MM.1S (cell line): Measurements from ENCODE around the gene FRAS1.

Experiments
- DNase-seq: peaks from one replicate; pipeline ENCODE4 v3.0.0-alpha.2; 2015
- H2AFZ ChIP-seq: fragments of 300-600 bp; sonication (generic); 2 replicates; pipeline ENCODE4 v1.6.0; 2016; ENCODE audit warnings: antibody characterized with exemption, low read length
- H3F3A ChIP-seq: fragments of 300-600 bp; sonication (generic); 2 replicates; pipeline ENCODE4 v1.6.1; 2016; ENCODE audit warnings: mild to moderate bottlenecking, antibody characterized with exemption, low read length, moderate library complexity, mixed read lengths; ENCODE audit not compliant: insufficient read depth
- H3K27ac ChIP-seq: fragments of 300-600 bp; sonication (generic); 2 replicates; pipeline ENCODE4 v1.5.1; 2016; ENCODE audit warnings: mild to moderate bottlenecking, low read length
- H3K27me3 ChIP-seq: fragments of 300-600 bp; sonication (generic); replicated peaks from 2 replicates; pipeline ENCODE4 v1.6.0; 2016; ENCODE audit warnings: low read length; ENCODE audit not compliant: insufficient read depth
- H3K36me3 ChIP-seq: fragments of 300-600 bp; sonication (generic); replicated peaks from 2 replicates; pipeline ENCODE4 v1.6.1; 2016; ENCODE audit warnings: mild to moderate bottlenecking, low read length, mixed read lengths; ENCODE audit not compliant: insufficient read depth
- H3K4me1 ChIP-seq: fragments of 300-600 bp; sonication (generic); 2 replicates; pipeline ENCODE4 v1.6.1; 2016; ENCODE audit warnings: low read length, mixed read lengths
- H3K4me2 ChIP-seq: fragments of 300-600 bp; sonication (generic); 2 replicates; pipeline ENCODE4 v1.6.0; 2016; ENCODE audit warnings: low read depth, low read length
- H3K4me3 ChIP-seq: fragments of 300-600 bp; sonication (generic); 2 replicates; pipeline ENCODE4 v1.5.1; 2016; ENCODE audit warnings: low read length, mixed read lengths
- H3K79me2 ChIP-seq: fragments of 300-600 bp; sonication (generic); 2 replicates; pipeline ENCODE4 v1.6.1; 2016; ENCODE audit warnings: mixed run types, low read length, mixed read lengths
- H3K9ac ChIP-seq: fragments of 300-600 bp; sonication (generic); 2 replicates; pipeline ENCODE4 v1.6.1; 2016; ENCODE audit warnings: low read length, mixed read lengths
- H3K9me2 ChIP-seq: fragments of 300-600 bp; sonication (generic); replicated peaks from 2 replicates; pipeline ENCODE4 v1.6.1; 2016; ENCODE audit warnings: mild to moderate bottlenecking, low read length, mixed read lengths; ENCODE audit not compliant: insufficient read depth
- H3K9me3 ChIP-seq: fragments of 300-600 bp; sonication (generic); replicated peaks from 2 replicates; pipeline ENCODE4 v1.6.1; 2016; ENCODE audit warnings: mild to moderate bottlenecking, low read length, mixed read lengths; ENCODE audit not compliant: insufficient read depth
- H4K20me1 ChIP-seq: fragments of 300-600 bp; sonication (generic); 2 replicates; pipeline ENCODE4 v1.6.1; 2016; ENCODE audit warnings: mild to moderate bottlenecking, low read length, moderate library complexity, mixed read lengths; ENCODE audit not compliant: insufficient read depth
- CTCF ChIP-seq: fragments of 300-600 bp; sonication (generic); IDR thresholded peaks from 2 replicates; pipeline ENCODE4 v1.5.1; 2016; ENCODE audit warnings: antibody characterized with exemption, low read length, mixed read lengths
- EZH2 ChIP-seq: fragments of 300-600 bp; sonication (generic); optimal IDR thresholded peaks from 2 replicates; pipeline ENCODE3; 2017; ENCODE audit warnings: low read depth, mild to moderate bottlenecking, antibody characterized with exemption, low read length, mixed read lengths
- EZH2phosphoT487 ChIP-seq: fragments of 300-600 bp; sonication (generic); IDR thresholded peaks from 2 replicates; pipeline ENCODE4 v1.6.1; 2018; ENCODE audit warnings: antibody characterized with exemption, low read length

FRAS1 gene

GRCh38 chr4:78337244-78338020 lies 280.3 kb downstream of the FRAS1 start:
- Histone ChIP-seq H3F3A (no peaks in the 10 kb centered on the region), H3K27ac (no peak overlapping the region), H3K79me2 (no peaks in the 10 kb centered on the region), H3K4me2 (no peak overlapping the region), H3K9me2 (no peaks in the 10 kb centered on the region), H3K4me1 (no peaks in the 10 kb centered on the region), H3K36me3 (no peaks in the 10 kb centered on the region), H3K4me3 (no peak overlapping the region), H3K27me3 (no peaks in the 10 kb centered on the region), H2AFZ (no peak overlapping the region), H3K9me3 (no peaks in the 10 kb centered on the region), H3K9ac (no peak overlapping the region), H4K20me1 (no peaks in the 10 kb centered on the region)
- no peak for TF ChIP-seq CTCF
- TF ChIP-seq EZH2phosphoT487: no peak
- TF ChIP-seq EZH2: no peak
- no peak for DNase-seq

- H3K4me1 ChIP-seq: no peaks in the 10 kb centered on the region
- no peaks in the 10 kb centered on the region for H3K9me2 ChIP-seq
- no peaks in the 10 kb centered on the region for H3K79me2 ChIP-seq
- H2AFZ ChIP-seq: no peak overlapping the region
- no peak for DNase-seq
- H3K36me3 ChIP-seq: no peaks in the 10 kb centered on the region
- no peak overlapping the region for H3K27ac ChIP-seq
- H3K4me3 ChIP-seq: no peak overlapping the region
- no peaks in the 10 kb centered on the region for H3K27me3 ChIP-seq
- H4K20me1 ChIP-seq: no peaks in the 10 kb centered on the region
- H3K9ac ChIP-seq: no peak overlapping the region
- TF ChIP-seq EZH2phosphoT487 (no peak), CTCF (no peak), EZH2 (no peak)
- no peak overlapping the region for H3K4me2 ChIP-seq
- no peaks in the 10 kb centered on the region for H3F3A ChIP-seq
- H3K9me3 ChIP-seq: no peaks in the 10 kb centered on the region
These were observed 285.0 kb downstream of the FRAS1 start for GRCh38 chr4:78342125-78342524.

GRCh38 chr4:78343682-78344081 lies 286.6 kb downstream of the FRAS1 start:
- H3K27ac ChIP-seq: no peak overlapping the region
- TF ChIP-seq EZH2phosphoT487 (no peak), CTCF (no peak), EZH2 (no peak)
- H3K4me2 ChIP-seq: no peak overlapping the region
- no peaks in the 10 kb centered on the region for H3K9me2 ChIP-seq
- no peaks in the 10 kb centered on the region for H3K4me1 ChIP-seq
- H3K9ac ChIP-seq: no peak overlapping the region
- no peak overlapping the region for H3K4me3 ChIP-seq
- no peaks in the 10 kb centered on the region for H3K36me3 ChIP-seq
- H4K20me1 ChIP-seq: no peaks in the 10 kb centered on the region
- H2AFZ ChIP-seq: no peak overlapping the region
- no peaks in the 10 kb centered on the region for H3K27me3 ChIP-seq
- DNase-seq: no peak
- no peaks in the 10 kb centered on the region for H3K9me3 ChIP-seq
- H3F3A ChIP-seq: no peaks in the 10 kb centered on the region
- no peaks in the 10 kb centered on the region for H3K79me2 ChIP-seq
